ENCODE measurements around the gene IRF1.
A peak's percentile ranks its signal among the peaks of the same experiment; 100 is the strongest.
"Not testable (repeated sequence)": the region's sequence is repeated elsewhere in the genome, so short reads cannot be mapped to it uniquely, and the experiment has no call there.

The IRF1 gene

DNA sequence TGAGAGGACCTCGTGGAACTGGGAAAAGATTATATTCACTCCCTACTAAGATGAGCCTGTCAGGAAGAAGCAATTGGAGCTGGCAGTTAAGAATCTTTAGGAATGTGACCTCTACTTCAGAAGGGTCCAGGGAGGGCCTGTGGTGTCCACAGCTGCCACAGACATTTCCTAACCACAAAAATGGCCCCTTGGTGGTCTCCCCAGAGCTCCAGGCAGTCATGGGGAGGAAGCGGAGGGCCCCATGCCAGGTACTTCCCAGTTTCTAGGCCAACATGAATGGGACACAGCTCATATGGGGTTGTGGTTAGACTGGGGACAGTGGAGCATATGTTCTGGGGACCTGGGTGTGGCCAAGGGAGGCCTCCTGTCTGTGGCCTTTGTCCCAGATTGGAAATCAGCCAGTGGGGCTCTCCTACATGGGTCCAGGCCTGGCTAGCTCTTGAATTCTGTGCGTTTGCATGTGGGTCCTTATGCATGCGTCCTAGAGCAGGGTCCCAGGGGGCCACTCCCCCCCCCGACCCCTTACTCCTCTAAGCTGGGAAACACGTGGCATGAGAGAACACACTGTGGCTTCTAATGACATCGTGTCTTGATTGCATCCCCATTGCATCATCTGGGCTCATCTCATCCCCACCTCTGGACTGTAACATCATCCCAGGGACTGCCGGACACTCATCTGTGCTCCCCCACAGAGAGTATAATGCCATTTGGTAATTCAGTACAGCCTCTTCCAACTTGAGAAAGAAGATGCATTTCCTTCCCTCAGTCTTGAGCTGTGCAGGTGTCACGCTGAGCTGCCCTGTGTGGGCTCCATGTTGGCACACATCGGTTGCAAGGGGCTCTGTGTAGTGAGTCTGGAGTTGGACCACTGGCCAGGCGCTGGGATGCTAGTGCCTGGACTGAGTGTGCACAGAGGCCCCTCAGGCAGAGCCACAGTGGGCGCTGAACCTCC lies 31.3 kb downstream of the IRF1 start:
- DNase-seq, result no peak

DNA sequence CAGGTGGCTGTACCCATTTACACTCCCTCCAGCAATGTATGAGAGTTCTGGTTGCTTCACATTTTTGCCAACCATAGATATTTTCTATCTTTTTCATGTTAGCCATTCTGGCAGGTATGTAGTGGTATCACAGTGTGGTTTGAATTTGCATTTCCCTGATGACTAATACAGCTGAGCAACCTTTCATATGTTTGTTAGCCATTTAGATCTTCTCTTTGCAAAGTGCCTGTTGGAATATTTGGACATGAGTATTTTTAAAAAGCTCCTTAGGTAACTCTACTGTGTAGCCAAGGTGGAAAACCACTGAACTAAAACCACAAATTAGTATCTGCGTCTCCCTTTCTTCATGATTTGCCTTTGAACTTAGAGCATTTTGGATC lies 31.9 kb downstream of the IRF1 start:
- no peak for DNase-seq

DNA sequence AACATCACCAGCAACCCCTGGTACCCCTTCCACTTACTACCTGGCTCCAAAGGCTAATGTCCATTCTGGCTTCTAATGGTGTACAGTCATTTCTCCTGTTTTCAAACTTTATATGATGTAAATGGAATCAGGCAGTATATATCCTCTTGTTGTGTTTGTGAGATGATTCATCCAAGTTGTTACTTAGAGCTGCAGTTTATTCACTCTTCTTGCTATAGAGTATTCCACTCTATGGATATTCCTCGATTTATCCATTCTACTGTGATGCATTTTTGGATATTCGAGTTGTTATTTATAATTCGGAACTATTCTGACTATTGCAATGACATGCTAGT lies 32.4 kb downstream of the IRF1 start:
- DNase-seq, result no peak

DNA sequence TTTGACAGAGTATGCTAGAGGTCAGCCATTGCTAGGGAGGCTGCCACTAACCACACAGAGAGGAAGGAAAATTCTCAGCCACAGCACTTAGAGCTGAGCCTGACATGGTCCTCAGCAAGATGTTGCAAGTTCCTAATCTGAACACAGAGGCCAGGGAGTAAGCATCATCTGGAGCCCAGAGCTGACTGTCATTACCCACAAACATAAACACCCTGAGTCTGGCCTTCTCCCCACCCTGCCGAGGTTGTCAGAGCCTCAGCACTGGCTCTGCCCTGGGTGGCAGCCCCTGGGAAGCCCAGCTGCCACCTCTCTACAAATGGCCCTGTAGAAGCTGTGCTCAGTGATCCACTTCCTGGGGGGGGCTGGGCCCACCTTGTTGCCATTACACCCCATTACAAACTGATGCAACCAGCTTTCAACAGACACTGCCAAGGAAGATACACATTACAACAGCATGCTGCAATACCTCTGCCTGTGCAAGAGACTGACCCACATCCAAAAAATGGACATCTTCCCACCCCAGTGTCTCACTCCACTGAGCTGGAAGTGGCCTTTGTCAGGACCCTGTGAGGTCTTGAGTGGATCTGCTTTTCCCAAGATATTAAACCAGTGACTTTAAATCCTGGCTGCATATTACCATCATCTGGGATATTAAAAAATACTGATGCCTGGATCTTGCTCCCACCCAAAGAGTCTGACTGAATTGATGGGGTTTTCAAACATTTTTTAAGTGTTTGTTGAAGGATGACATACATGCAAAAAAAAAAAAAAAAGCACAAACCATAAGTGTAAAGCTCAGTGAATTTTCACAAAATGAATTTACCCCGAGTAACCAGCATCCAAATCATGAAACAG lies 33.0 kb downstream of the IRF1 start:
- DNase-seq, result peak; percentile 63 to 71

DNA sequence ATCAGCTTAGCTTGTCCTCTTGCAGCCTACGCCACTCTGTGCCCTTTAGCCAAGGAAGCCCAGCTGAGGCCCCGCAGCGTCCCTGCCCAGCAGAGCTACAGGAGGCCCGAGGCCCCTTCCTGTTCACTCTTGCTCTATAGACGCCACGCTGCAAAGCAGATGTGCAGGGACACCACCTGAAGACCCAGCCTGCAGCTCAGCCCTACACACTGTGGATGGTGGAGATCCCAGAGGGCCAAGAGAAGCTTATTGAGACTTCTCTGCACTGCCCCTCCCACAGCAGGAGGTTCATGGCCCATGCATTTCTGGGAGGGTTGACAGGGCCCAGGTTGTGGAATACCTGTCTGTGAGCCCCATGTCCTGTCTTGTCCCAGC lies 33.6 kb downstream of the IRF1 start:
- no peak for DNase-seq

DNA sequence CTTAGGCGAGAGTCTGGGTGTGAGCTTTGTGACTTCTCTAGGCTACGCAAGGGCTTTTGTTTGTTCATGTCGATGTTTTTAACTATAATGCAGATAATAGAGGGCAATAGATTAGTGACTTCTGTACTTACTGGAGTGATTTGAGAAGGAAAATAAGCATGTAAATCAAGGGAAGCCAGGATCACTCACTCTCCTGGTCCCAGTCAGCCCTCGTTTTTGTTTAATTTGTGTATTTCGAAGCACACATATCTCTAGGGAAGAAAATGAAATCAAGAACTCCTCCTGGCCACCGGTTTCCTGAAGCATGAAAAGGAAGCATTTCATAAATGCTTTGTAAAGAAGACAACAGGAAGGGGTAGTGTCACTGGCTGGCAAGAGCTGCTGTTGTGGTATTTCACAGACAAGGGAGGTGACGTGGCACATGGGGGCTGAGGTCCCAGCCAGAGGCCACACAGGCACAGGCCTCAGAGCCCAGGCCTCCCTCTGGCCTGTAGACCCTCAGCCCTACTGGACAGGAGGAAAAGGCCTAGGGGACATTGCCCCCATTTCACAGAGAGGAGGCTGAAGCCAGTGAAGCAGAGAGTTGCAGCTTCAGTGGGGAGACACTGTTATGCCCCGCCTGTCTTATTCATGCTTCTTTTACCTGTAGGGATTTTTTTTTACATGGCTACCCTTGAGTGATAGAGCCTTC lies 34.1 kb downstream of the IRF1 start:
- peak; percentile 82 to 83 for DNase-seq

DNA sequence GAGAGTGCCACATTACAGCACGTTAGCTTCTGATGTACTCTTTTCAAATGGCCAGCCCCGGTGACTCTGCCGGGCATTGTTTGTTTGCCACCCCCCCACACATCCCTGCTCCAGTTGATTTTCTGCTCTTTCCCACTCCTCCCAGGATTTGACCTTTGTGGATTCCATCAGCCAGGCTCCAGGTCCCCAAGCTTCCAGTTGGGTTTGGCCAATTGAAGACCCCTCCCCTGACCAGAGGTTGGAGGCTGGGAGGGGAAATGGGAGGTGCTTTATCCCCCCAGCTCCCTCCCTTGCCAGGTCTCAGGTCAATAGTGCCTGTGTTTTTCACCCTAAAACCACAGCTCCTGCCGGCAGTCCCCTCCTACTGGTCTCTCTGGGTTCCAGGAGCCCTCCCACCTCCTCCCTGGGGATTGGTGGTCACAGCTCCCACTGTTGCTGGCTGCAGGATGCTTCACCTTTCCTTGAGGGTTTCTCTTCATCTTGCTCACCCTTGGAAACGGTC lies 34.9 kb downstream of the IRF1 start:
- no peak for DNase-seq

DNA sequence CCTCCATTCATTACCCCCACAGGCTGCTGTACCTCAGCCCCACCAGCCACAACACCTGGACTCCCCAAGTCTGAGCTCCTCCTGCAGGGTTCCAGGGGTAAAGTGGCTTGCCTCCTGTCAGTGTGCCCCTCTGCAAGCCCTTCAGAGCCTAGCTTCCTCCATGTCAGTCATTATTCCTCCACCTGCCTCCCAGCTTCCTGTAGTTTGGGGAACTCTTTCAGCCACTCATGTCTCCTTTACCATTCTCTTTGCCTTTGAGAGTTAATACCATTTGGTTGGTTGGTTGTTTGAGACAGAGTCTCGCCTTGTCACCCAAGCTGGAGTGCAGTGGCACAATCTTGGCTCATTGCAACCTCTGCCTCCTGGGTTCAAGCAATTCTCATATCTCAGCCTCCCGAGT lies 36.2 kb downstream of the IRF1 start:
- DNase-seq, result no peak

DNA sequence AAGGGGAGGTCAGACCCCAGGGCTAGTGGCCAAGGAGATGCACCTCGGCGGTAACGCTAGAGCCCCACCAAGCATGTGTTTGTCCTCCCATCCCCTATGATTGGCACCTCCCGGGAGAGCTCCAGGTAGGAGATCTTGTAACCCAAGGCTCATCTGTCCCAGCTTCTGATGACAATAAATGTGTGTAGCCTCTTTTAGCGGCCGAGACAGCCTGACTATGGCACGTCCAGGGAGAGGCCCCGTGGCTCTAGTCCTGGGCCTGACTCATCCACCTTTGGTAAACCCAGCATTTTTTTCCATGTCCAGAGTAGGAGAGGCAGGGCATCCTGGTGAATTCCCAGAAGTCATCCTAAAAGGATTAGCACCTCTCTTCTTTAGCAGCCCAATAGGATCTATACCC lies 39.2 kb downstream of the IRF1 start:
- no peak for DNase-seq

DNA sequence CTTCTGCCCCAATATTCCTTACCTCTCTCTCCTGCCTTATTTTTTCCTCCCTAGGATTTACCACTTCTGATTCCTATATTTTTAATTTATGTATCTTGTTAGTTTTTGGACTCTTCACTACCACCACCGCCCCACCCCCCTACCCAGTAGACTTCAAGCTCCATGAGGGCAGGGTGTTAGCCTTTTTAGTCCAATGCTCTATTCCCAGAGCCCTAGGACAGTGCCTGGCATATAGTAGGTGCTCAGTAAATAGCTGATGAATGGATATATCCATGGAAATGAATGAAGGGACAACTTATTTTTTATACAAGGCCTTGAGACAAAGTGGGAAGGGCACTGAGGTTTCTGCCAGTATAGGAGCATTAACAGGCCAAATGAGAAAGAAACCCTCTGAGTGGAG lies 41.5 kb downstream of the IRF1 start:
- DNase-seq, result no peak

DNA sequence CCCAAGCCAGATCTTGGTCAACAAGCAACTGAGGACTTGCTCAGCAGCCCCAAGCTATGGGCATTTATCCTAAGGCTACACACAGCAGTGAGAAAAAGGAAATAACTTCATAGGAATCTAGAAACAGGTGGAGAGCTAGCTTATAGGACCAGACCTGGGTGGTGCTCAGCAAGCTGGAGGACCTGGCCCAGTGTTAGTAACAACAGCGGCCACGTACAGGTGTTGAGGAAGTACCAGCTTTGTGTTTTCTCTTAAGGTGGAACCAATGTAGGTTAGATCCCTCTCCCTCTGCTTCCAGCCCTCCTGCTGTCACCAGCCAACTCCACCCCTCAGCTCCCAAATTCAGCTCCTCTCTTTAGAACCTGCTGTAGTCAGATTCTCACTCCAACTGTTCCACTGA lies 43.4 kb downstream of the IRF1 start:
- no peak for DNase-seq

DNA sequence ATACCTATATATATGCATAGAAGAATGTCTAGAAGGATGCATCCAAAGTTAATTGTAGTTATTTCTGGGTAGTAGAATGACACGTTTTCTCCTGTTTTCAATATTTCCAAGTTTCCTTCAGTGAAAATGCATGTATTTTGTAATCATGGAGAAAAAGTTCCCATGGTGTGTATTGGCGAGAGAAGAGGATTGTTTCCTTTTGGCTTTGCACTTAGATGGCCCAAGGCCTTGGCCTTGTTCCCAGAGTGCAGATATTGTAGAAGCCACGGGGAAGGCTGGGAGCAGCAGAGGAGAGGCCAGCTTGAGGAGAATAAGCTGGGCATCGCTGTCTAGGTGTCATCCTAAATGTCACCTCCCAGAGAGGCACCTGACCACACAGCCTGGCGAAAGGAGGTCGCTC lies 44.0 kb downstream of the IRF1 start:
- no peak for DNase-seq

DNA sequence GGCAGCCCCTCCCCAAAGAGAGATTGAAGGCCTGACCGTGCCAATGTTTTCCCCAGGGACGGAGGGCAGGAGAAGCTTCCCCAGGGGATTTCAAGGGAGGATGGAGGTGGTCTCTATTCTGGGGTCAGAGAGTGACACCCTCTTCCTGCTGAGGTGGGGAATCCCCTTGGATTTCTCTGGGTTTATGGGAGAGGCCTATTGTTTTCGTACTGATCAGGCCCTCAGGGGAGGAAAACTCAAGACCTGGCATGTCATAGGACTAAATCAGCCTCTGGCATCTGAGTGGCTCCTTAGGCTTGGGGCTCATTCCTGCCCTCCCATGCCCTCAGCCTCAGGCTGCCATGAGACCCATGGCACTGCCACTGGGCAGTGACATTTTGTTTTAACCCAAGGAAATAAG lies 44.6 kb downstream of the IRF1 start:
- DNase-seq, result no peak

DNA sequence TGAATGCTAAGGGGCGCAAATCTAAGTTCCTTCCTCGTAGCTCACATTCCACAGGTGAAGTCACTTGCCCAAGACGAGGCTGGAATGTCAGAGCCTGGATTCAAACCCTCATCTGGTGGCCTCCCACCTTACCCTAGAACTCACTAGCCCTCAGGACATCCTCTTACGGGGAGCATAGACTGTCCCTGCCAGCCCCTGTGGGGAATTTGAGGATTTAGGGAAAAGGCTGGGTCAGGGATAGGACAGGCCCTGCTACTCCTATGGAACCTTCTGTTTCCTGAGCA lies 45.0 kb downstream of the IRF1 start:
- DNase-seq, result no peak

DNA sequence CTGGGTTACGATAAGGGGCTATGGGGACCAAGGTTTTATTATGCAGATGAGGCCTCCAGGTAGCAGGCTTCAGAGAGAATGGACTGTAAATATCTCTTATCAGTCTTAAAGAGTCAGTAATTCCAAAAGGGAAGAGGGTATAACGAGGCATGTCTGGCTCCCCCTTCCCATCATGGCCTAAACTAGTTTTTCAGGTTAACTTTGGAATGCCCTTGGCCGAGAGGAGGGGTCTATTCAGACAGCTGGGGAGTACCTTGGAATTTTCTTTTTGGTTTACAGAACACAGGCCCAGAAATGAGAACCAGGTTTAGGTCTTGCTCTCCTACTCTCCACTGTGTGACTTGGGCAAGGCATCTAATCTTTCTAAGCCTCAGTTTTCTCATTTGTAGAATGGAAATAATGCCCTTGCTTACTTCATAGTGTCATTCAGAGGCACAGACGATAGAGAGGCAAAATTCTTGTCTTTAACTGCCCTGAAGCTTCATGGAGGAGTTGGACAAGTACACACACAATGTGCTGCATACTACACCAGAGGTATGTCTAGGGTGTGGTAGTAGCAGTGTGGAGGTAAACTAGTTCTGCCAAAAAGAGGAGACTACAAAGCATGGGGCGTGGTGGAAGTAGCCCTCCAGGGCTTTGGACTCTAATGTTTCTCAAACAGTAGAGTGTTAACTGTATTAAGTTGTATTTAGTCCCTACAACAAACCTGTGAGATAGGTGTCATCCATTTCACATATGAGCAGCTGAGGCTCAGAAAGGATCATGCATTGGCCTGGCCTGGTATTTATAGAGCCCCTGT lies 45.5 kb downstream of the IRF1 start:
- DNase-seq, result no peak

DNA sequence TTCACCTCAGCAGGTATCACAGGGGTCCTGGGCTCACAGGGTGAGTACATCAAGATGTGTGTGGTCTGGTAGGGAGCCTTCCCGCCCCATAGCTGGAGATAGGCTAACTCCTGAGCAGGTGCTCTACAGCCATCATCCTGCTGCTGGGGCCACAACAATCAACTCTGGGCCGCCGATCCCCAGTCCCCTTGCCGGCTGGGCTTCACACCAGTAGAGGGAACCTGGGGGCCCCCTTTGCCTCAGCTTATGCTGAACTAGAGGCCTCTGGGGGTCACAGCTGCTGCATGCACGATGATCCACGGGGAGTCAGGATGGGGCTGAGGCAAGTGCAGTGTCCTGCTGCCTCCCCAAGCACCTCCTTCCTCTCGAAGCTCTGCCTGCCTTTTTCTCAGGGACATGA lies 46.5 kb downstream of the IRF1 start:
- DNase-seq, result no peak

DNA sequence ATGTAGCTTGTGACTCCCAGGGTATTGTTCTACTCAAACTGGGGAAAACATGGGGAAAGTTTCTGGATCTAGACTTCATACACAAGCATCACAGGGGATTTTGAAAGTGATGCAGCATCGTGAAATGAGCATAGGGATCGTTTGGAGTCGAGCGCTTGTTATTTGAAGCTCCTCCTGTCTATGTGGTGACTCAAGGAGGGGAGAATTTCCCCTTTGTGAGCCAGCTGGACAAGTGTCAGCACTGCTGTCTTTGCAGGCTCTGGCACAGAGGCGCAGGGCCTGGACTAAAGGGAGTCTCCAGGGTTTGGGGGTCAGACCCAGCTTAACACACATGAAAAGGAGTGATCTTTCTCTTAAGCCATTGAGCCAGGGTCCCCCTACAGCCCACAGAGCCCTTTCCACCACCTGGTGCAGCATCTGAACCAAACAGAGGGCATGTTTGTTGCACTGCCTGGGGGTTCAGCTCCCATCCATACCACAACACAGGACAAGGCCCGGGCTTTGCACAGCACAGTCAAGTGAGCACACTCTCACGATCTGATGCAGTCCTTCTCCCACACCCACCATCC lies 51.0 kb downstream of the IRF1 start:
- DNase-seq, result peak in 1 of 2 donors; percentile 60

DNA sequence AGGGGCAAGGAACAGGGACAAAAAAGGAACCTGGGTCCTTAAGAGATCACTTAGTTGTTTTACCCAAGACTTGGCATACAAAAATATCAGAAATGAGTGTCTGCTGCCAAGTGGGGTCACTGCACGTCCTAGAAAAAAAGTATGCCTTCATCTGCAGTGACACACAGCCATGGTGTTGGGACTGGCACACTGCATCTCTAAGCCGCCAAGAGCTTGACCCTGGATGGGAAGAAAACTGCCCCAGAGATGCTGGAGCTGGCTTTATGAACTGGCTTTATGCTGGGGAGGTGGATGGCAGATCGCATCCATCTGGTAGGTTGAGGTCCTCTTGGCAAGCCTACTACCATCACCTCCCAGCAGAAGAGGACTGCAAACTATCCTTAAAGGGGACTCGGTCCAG lies 51.7 kb downstream of the IRF1 start:
- no peak for DNase-seq

DNA sequence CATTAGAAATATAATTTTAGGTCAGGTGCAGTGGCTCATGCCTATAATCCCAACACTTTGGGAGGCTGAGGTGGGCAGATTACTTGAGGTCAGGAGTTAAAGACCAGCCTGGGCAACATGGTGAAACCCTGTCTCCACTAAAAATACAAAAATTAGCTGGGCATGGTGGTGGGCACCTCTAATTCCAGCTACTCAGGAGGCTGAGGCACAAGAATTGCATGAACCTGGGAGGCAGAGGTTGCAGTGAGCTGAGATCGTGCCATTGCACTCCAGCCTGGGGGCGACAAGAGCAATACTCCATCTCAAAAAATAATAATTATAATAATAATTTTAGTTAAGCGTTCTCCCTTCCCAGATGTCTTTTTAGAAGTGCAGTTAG lies 52.3 kb downstream of the IRF1 start:
- DNase-seq, result not testable (repeated sequence)

DNA sequence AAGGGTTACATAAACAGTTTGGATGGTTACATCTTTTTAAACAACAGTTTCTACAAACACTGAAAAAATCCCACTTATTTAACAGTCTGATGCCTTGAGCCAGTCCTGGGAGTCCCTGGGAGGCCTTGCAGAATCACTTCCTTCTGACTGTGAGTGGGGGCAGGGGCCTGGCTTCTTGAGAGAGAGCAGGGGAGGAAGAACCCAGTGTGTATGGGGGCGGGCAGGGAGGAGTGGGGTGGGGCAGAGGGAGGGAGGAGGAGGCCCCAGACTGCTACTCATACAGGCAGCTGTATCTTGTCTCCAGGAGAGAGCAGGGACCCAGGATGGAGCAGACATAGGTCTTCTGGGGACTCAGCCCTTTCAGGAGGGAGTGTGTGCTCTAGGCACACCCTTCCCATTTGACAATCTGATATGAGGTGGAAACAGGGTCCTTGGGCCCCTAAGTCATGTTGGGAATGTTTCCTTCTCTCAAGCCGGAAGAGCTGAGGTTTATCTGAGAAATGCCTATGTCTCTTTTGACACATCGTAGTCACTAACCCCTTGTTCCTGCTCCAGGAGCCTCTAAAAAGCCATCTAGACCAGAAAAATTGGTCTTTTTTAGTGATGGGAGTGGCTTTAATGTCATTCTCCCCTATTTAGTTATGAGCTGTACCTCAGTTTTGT lies 52.8 kb downstream of the IRF1 start:
- peak; percentile 69 to 80 for DNase-seq

DNA sequence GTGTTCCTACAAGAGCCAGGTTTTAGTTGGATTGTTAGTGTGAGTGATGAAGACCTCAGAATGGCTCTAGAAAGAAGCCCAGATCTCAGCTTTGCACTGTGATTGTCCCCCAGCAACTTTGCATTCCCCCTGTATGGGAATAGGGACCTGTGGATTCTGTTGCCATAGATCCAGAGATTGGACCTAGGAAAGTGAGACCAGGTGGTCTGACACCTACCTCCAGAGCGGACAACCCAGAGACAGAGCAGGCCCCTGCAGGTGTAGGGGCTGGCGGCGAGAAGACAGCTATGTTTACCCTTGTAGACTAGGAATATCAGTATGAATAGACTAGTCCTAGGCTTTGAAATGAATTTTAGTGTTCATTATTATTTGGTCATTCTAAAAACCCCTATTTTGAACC lies 53.6 kb downstream of the IRF1 start:
- no peak for DNase-seq

DNA sequence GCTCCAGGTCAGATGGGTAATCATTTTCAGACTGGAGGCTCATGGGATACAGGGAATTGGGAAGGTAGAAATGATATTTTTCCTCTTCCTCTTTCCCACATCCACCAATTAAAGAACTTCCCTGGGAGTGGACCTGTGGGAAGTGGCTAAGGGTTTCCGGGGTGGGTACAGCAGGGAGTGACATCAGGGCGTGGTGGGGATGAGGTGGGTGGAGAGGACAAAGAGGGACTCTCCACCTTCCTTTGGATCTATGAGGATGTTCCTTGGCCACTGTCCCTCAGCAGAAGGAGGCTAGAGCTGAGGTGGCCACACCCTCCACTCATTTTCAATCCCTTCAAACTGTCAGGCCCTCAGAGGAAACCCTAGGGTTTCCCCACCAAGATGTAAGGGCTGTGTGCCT lies 54.7 kb downstream of the IRF1 start:
- DNase-seq, result no peak
